Panc1 (cell line): ENCODE measurements around the gene SYT2. TPM values are rescaled to one million over a fixed set of nuclear protein-coding genes. Genes with fewer than 3 reads are reported as not detected.

Experiments used
- ATAC-seq: fragments of 200-7000 bp; cut with Tn5 transposase; 2 replicates; pipeline ENCODE4 v1.9.1; 2020; ENCODE audit warnings: mild to moderate bottlenecking, moderate library complexity
- BruUV-seq: library from RNA; stranded (reverse); fragments of 400-500 nt; replicated peaks from 2 replicates; lab custom pipeline; 2021; lab: Mats Ljungman, UMichigan
- CTCF ChIA-PET: fragments of 300-600 bp; sonication (Branson Sonifier 250); formaldehyde crosslinking; loops from one replicate; lab custom pipeline; 2022; ENCODE audit warnings: antibody characterized with exemption; lab: Charles Lee
- POLR2A ChIA-PET: fragments of 300-600 bp; sonication (Branson Sonifier 250); formaldehyde crosslinking; loops from one replicate; lab custom pipeline; 2022; ENCODE audit warnings: antibody characterized with exemption; lab: Charles Lee
- DNase-seq: peaks from one replicate; pipeline ENCODE4 v3.0.0-alpha.2; 2010; ENCODE audit warnings: low read depth, low spot score
- H3K27ac ChIP-seq: 2 replicates; pipeline ENCODE4 v1.5.1; 2011; ENCODE audit warnings: mild to moderate bottlenecking, low read length, inconsistent platforms
- H3K27me3 ChIP-seq: fragments of 200-500 bp; sonication (Bioruptor generic); 2 replicates; pipeline ENCODE4 v1.6.0; 2014; ENCODE audit warnings: low read length, inconsistent platforms; ENCODE audit not compliant: control insufficient read depth, insufficient read depth
- H3K36me3 ChIP-seq: fragments of 200-500 bp; sonication (Bioruptor generic); 2 replicates; pipeline ENCODE4 v1.5.1; 2014; ENCODE audit warnings: inconsistent platforms, mild to moderate bottlenecking, low read length, moderate library complexity; ENCODE audit not compliant: control insufficient read depth, insufficient read depth
- H3K4me1 ChIP-seq: 2 replicates; pipeline ENCODE4 v1.5.1; 2011; ENCODE audit warnings: inconsistent platforms, mild to moderate bottlenecking, low read length, moderate library complexity; ENCODE audit not compliant: control insufficient read depth, insufficient read depth
- H3K4me3 ChIP-seq, 2 experiments: 2 replicates each; pipeline ENCODE4 v1.5.1; 2011 to 2012; ENCODE audit warnings: low read depth in 2 of 2, low read length in 2 of 2, mild to moderate bottlenecking in 2 of 2, inconsistent platforms in 1 of 2, moderate library complexity in 1 of 2
- H3K9me3 ChIP-seq: fragments of 200-500 bp; sonication (Bioruptor generic); 2 replicates; pipeline ENCODE4 v1.5.1; 2014; ENCODE audit warnings: low read depth, mild to moderate bottlenecking, inconsistent platforms, low read length, moderate library complexity; ENCODE audit not compliant: control insufficient read depth, insufficient read depth
- POLR2AphosphoS5 ChIP-seq: IDR thresholded peaks from 2 replicates; pipeline ENCODE4 v1.6.1; 2012; ENCODE audit warnings: mild to moderate bottlenecking, low read depth, low read length, moderate library complexity
- SIN3A ChIP-seq: IDR thresholded peaks from 2 replicates; pipeline ENCODE4 v1.6.1; 2012; ENCODE audit warnings: low read depth, mild to moderate bottlenecking, low read length, moderate library complexity, borderline replicate concordance; ENCODE audit not compliant: insufficient read depth
- TCF7L2 ChIP-seq: IDR thresholded peaks from 2 replicates; pipeline ENCODE4 v1.6.1; 2011; ENCODE audit warnings: mild to moderate bottlenecking, low read depth, low read length, inconsistent platforms
- in situ Hi-C: cut with HindIII; loops from 2 replicates; pipeline ENCODE4 v1.10.0; 2016; ENCODE audit warnings: low sequenced_read_pairs, low pct_unique_long_range_greater_than_20kb
- intact Hi-C: fragments of 100-400 bp; cut with micrococcal nuclease; formaldehyde crosslinking; loops from one replicate; pipeline ENCODE4 v1.10.0; 2022; ENCODE audit not compliant: unreplicated experiment
- total RNA-seq: library from RNA; stranded (reverse); gene quantifications from one replicate; pipeline ENCODE4 v1.2.1, GENCODE V29; 2021; ENCODE audit not compliant: unreplicated experiment
- TF ChIP-seq, protein P1 (sequence below), 2 experiments: IDR thresholded peaks; 2 replicates each; pipeline ENCODE4 v1.6.1; 2011 to 2012; ENCODE audit warnings: low read depth in 2 of 2, control low read depth in 1 of 2, low read length in 1 of 2, mild to moderate bottlenecking in 1 of 2, moderate library complexity in 1 of 2; ENCODE audit not compliant: insufficient read depth in 1 of 2
- TF ChIP-seq, protein P2 (sequence below): fragments of 450-650 bp; IDR thresholded peaks from 2 replicates; pipeline ENCODE4 v1.5.1; 2017; ENCODE audit warnings: mild to moderate bottlenecking

SYT2 gene
- total RNA-seq, 1 experiment from 2014 or later = 0.03 TPM

DNA sequence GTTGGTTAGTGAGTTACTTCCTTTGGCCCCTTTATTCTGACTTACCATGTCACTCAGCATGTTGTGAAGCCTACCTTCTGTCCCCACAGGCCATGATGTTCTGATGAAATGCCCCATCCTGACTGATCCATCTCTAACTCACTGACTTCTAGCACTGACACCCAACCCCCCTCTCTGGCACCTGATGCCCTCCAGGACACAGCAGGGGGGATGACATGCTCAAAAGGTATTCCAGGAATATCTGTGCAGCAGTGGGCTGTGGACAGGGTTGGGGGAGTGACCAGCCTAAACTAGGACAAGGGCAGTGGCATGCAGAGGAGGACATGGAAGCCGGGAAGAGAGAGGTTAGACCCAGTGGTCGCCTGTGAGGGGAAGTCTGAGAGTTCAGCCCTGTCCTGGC is 25.5 kb downstream of the SYT2 start:
- Histone ChIP-seq H3K4me3 (no peak overlapping the region), H3K4me1 (no peaks in the 10 kb centered on the region), H3K36me3 (no peaks in the 10 kb centered on the region), H3K27ac (no peak overlapping the region), H3K9me3 (no peaks in the 10 kb centered on the region), H3K27me3 (peaks cover 11% of the 10 kb centered on the region)
- ChIA-PET POLR2A (no interaction called here), CTCF (no interaction called here)
- ATAC-seq (no peak), DNase-seq (no peak)
- no peak for TF ChIP-seq POLR2AphosphoS5
- TF ChIP-seq SIN3A = no peak
- no peak for TF ChIP-seq TCF7L2
- TF ChIP-seq, protein P1, sequence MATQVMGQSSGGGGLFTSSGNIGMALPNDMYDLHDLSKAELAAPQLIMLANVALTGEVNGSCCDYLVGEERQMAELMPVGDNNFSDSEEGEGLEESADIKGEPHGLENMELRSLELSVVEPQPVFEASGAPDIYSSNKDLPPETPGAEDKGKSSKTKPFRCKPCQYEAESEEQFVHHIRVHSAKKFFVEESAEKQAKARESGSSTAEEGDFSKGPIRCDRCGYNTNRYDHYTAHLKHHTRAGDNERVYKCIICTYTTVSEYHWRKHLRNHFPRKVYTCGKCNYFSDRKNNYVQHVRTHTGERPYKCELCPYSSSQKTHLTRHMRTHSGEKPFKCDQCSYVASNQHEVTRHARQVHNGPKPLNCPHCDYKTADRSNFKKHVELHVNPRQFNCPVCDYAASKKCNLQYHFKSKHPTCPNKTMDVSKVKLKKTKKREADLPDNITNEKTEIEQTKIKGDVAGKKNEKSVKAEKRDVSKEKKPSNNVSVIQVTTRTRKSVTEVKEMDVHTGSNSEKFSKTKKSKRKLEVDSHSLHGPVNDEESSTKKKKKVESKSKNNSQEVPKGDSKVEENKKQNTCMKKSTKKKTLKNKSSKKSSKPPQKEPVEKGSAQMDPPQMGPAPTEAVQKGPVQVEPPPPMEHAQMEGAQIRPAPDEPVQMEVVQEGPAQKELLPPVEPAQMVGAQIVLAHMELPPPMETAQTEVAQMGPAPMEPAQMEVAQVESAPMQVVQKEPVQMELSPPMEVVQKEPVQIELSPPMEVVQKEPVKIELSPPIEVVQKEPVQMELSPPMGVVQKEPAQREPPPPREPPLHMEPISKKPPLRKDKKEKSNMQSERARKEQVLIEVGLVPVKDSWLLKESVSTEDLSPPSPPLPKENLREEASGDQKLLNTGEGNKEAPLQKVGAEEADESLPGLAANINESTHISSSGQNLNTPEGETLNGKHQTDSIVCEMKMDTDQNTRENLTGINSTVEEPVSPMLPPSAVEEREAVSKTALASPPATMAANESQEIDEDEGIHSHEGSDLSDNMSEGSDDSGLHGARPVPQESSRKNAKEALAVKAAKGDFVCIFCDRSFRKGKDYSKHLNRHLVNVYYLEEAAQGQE (IDR thresholded peaks at IDR 0.05; ENCODE audit: insufficient read depth in 1 of 2, low read depth in 2 of 2, low read length in 1 of 2) = no peak
- TF ChIP-seq, protein P2, sequence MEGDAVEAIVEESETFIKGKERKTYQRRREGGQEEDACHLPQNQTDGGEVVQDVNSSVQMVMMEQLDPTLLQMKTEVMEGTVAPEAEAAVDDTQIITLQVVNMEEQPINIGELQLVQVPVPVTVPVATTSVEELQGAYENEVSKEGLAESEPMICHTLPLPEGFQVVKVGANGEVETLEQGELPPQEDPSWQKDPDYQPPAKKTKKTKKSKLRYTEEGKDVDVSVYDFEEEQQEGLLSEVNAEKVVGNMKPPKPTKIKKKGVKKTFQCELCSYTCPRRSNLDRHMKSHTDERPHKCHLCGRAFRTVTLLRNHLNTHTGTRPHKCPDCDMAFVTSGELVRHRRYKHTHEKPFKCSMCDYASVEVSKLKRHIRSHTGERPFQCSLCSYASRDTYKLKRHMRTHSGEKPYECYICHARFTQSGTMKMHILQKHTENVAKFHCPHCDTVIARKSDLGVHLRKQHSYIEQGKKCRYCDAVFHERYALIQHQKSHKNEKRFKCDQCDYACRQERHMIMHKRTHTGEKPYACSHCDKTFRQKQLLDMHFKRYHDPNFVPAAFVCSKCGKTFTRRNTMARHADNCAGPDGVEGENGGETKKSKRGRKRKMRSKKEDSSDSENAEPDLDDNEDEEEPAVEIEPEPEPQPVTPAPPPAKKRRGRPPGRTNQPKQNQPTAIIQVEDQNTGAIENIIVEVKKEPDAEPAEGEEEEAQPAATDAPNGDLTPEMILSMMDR = no peak
- no TSS peak for BruUV-seq
- in situ Hi-C loops = no loop called here
- intact Hi-C loops = no loop called here

DNA sequence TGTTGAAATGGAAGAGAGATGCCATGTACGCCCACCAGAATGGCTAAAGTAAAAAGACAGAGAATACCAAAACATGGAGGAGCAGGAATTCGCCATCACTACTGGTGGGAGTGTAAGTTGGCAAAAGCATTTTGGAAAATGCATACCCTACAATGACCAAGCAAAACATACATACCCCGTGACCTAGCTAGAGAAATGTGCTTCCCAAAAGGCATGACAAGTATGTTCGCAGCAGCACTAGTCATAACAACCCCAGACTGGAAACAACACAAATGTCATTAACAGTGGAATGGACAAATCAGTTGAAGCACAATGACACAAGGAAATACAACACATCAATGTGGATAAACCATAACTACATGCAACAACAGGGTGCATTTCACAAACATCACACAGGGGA is 27.2 kb downstream of the SYT2 start:
- in situ Hi-C loops (no loop called here), intact Hi-C loops (no loop called here)
- BruUV-seq = no TSS peak
- peaks cover 7% of the 10 kb centered on the region; the same call in 1 of the 2 replicates for H3K27me3 ChIP-seq
- H3K4me1 ChIP-seq = no peaks in the 10 kb centered on the region
- ATAC-seq = no peak
- TF ChIP-seq TCF7L2 (no peak), SIN3A (no peak), POLR2AphosphoS5 (no peak)
- TF ChIP-seq, protein P1 (IDR thresholded peaks at IDR 0.05; ENCODE audit: insufficient read depth in 1 of 2, low read depth in 2 of 2, low read length in 1 of 2) = no peak
- TF ChIP-seq, protein P2 = no peak
- ChIA-PET POLR2A (no interaction called here), CTCF (no interaction called here)
- H3K36me3 ChIP-seq = no peaks in the 10 kb centered on the region
- no peak overlapping the region for H3K27ac ChIP-seq
- H3K9me3 ChIP-seq = no peaks in the 10 kb centered on the region
- H3K4me3 ChIP-seq = no peak overlapping the region
- no peak for DNase-seq
